ENCODE measurements around the gene MPHOSPH8.

Gene MPHOSPH8

DNA sequence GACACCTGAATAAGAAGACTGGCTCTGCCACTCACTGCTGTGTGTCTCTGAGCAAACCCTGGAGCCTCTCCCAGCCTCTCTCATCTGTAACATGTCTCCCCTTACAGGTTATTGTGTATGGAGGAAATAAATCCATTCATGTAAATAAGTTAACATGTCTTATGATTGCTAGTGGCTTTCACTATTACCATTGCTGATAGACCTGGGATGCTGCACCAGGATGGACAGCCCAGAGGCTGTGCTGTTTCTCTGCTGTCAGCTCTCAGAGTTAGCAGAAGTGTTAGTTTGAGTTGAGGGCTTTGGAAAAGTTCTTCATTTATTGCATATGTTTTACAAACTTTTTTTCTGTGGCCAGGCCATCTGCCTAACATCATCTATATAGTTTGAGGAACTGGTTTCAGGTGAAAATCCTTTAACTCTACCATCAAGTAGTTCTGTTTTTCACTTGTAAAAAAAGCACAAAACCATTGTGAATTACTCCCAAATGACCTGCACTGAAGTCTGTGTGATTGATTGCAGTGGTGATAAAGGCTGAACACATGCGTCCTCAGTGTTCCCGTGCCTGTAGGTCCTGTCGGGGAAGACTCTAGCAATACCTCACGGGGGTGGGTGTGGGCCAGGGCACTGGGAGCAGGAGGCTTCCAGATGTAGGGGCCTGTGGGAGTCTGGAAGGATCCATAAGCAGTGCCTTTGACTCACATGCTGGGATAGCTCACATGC is 24.6 kb downstream of the MPHOSPH8 start:
- Histone ChIP-seq H3K9me3 (ENCODE audit: severe bottlenecking) (no peaks in the 10 kb centered on the region), H3K4me3 (ENCODE audit: low read depth, low read length) (no peak overlapping the region), H3K36me3 (peaks cover 61% of the 10 kb centered on the region), H3K27me3 (ENCODE audit: insufficient read depth, low read depth, severe bottlenecking) (no peaks in the 10 kb centered on the region), H3K27ac (no peak overlapping the region)
- TF ChIP-seq, protein P1, sequence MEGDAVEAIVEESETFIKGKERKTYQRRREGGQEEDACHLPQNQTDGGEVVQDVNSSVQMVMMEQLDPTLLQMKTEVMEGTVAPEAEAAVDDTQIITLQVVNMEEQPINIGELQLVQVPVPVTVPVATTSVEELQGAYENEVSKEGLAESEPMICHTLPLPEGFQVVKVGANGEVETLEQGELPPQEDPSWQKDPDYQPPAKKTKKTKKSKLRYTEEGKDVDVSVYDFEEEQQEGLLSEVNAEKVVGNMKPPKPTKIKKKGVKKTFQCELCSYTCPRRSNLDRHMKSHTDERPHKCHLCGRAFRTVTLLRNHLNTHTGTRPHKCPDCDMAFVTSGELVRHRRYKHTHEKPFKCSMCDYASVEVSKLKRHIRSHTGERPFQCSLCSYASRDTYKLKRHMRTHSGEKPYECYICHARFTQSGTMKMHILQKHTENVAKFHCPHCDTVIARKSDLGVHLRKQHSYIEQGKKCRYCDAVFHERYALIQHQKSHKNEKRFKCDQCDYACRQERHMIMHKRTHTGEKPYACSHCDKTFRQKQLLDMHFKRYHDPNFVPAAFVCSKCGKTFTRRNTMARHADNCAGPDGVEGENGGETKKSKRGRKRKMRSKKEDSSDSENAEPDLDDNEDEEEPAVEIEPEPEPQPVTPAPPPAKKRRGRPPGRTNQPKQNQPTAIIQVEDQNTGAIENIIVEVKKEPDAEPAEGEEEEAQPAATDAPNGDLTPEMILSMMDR (IDR thresholded peaks at IDR 0.05; ENCODE audit: low read depth, low read length): no peak
- no peak for DNase-seq

DNA sequence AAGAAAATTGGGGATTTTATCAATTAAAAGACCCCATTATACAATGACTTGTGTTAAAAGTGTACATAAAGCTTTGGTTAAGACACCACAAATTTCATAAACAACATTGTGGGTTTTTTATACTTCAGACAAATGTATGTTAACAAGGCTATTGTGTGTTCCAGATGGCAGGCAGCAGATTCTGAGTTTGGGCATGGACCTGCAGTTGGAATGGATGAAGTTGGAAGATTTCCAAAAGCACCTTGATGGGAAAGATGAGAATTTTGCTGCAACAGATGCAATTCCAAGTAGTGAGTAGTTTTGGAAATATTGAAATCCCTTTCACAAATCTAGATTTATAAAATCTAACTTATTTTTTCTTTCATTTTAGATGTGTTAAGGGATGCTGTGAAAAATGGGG is 25.4 kb downstream of the MPHOSPH8 start:
- TF ChIP-seq, protein P1 (IDR thresholded peaks at IDR 0.05; ENCODE audit: low read depth, low read length): no peak
- DNase-seq: no peak
- Histone ChIP-seq H3K9me3 (ENCODE audit: severe bottlenecking) (no peaks in the 10 kb centered on the region), H3K36me3 (peaks cover 68% of the 10 kb centered on the region), H3K4me3 (ENCODE audit: low read depth, low read length) (no peak overlapping the region), H3K27me3 (ENCODE audit: insufficient read depth, low read depth, severe bottlenecking) (no peaks in the 10 kb centered on the region), H3K27ac (no peak overlapping the region)

DNA sequence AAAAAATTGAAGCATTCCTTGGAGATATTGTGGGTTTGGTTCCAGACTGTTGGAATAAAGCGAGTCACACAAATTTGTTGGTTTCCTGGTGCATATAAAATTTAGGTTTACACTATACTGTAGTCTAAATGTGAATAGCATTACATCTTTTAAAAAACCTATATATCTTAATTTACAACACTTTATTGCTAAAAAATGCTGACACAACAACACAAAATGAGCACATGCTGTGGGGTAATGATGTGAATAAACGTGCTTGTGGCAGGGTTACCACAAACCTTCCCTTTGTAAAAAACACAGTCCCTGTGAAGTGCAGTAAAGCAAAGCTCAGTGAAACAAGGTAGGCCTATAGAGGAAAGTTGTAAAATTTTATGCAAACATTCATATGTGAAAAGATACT is 27.7 kb downstream of the MPHOSPH8 start:
- H3K4me3 ChIP-seq (ENCODE audit: low read depth, low read length): no peak overlapping the region
- no peak overlapping the region for H3K27ac ChIP-seq
- H3K27me3 ChIP-seq (ENCODE audit: insufficient read depth, low read depth, severe bottlenecking): no peaks in the 10 kb centered on the region
- TF ChIP-seq, protein P1 (IDR thresholded peaks at IDR 0.05; ENCODE audit: low read depth, low read length): no peak
- no peaks in the 10 kb centered on the region for H3K9me3 ChIP-seq (ENCODE audit: severe bottlenecking)
- peaks cover 81% of the 10 kb centered on the region for H3K36me3 ChIP-seq
- DNase-seq: no peak

DNA sequence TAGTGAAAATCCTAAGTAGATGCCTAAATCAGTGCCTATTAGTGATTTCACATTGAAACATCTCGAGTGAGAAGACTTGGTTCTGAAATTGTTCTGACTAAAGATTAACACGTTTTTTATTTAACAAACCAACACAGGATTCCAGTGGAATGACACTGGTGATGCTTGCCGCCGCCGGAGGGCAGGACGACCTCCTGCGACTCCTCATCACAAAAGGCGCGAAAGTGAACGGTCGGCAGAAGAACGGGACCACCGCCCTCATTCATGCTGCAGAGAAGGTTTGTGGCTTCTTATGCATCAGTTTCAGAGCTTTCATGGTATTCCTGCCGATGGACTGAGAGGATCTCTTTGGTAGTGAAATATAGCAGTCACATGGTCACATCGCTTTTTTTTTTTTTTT is 28.1 kb downstream of the MPHOSPH8 start:
- no peak for DNase-seq
- Histone ChIP-seq H3K27me3 (ENCODE audit: insufficient read depth, low read depth, severe bottlenecking) (no peaks in the 10 kb centered on the region), H3K9me3 (ENCODE audit: severe bottlenecking) (no peaks in the 10 kb centered on the region), H3K36me3 (peaks cover 85% of the 10 kb centered on the region), H3K4me3 (ENCODE audit: low read depth, low read length) (no peak overlapping the region), H3K27ac (no peak overlapping the region)
- TF ChIP-seq, protein P1 (IDR thresholded peaks at IDR 0.05; ENCODE audit: low read depth, low read length): no peak

DNA sequence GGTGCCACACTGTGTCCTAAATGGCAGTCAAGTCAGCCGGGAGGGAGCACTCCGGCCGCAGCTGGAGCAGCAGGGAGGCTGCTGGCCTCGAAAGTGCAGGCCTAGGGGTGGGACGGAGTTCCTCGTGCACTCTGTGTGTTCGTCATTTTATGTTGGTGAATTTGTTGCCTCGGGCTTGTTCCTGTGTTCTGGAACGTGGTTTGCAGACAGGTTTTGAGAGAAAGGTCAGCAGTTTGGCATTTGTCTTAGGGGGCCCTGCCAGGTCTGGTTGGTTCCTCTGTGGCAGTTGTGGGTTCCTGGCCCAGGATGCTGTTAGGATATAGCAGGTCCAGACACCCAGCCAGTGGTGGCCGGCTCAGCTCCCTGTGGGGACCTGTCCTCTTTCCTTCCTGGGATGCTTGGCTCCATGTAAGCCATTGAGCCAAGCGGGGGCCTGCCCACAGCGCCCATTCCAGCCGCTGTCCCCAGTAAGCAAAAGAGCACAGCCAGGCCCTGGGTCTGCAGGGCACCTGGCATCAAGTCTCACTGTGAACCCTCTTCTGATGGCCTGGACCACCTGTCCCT is 30.0 kb downstream of the MPHOSPH8 start:
- H3K4me3 ChIP-seq (ENCODE audit: low read depth, low read length): no peak overlapping the region
- H3K36me3 ChIP-seq: peaks cover 92% of the 10 kb centered on the region
- TF ChIP-seq, protein P1 (IDR thresholded peaks at IDR 0.05; ENCODE audit: low read depth, low read length): no peak
- no peaks in the 10 kb centered on the region for H3K27me3 ChIP-seq (ENCODE audit: insufficient read depth, low read depth, severe bottlenecking)
- DNase-seq: no peak
- H3K27ac ChIP-seq: no peak overlapping the region
- H3K9me3 ChIP-seq (ENCODE audit: severe bottlenecking): no peaks in the 10 kb centered on the region
